B cell (primary cell): Measurements from ENCODE around the gene CENPM. TPM values are rescaled to one million over a fixed set of nuclear protein-coding genes. Genes with fewer than 3 reads are reported as not detected.

Source experiments
- ATAC-seq: fragments of 200-7000 bp; cut with Tn5 transposase; one replicate; pipeline ENCODE4 v1.10.0; 2021; ENCODE audit warnings: low read depth, mild to moderate bottlenecking, moderate number of reproducible peaks, moderate library complexity
- CTCF ChIA-PET: fragments of 350-600 bp; sonication (Branson Sonifier 250); formaldehyde crosslinking; loops from one replicate; lab custom pipeline; 2021; ENCODE audit warnings: antibody characterized with exemption, inconsistent platforms; lab: Charles Lee
- POLR2A ChIA-PET: fragments of 350-600 bp; sonication (Branson Sonifier 250); formaldehyde crosslinking; loops from one replicate; lab custom pipeline; 2021; ENCODE audit warnings: antibody characterized with exemption; lab: Charles Lee
- DNase-seq: peaks from one replicate; pipeline ENCODE4 v3.0.0; 2013
- H2AFZ ChIP-seq: 2 replicates; pipeline ENCODE4 v1.6.1; 2012; ENCODE audit warnings: mild to moderate bottlenecking, low read depth, low read length; ENCODE audit not compliant: insufficient read depth, poor library complexity, severe bottlenecking
- H3K27ac ChIP-seq, 2 donors: 1 replicate in 1 of 2; 2 replicates in 1 of 2; pipeline ENCODE4 v1.5.1; 2012 to 2013; ENCODE audit warnings: low read length in 2 of 2, mild to moderate bottlenecking in 2 of 2, moderate library complexity in 1 of 2
- H3K27me3 ChIP-seq, 4 experiments: fragments of 200-600 bp in 1 of 4; sonication (generic) in 1 of 4; replicated peaks in 1 of 4; 1 replicate in 2 of 4; 2 replicates in 2 of 4; pipeline versions ENCODE4 v1.6.1 to v1.7.0; 2013 to 2016; ENCODE audit warnings: low read length in 3 of 4, mild to moderate bottlenecking in 2 of 4, mixed read lengths in 1 of 4, moderate library complexity in 1 of 4; ENCODE audit not compliant: insufficient read depth in 4 of 4, control insufficient read depth in 3 of 4; ENCODE audit errors: control extremely low read depth in 1 of 4
- H3K36me3 ChIP-seq, 2 experiments: replicated peaks in 1 of 2; 1 replicate in 1 of 2; 2 replicates in 1 of 2; pipeline versions ENCODE4 v1.6.1 to v1.7.1; 2013; ENCODE audit warnings: low read length in 1 of 2; ENCODE audit not compliant: insufficient read depth in 2 of 2, control insufficient read depth in 1 of 2; ENCODE audit errors: control extremely low read depth in 1 of 2, extremely low read depth in 1 of 2
- H3K4me1 ChIP-seq, 2 donors: fragments of 200-600 bp in 1 of 2; sonication (generic) in 1 of 2; 1 replicate in 1 of 2; 2 replicates in 1 of 2; pipeline versions ENCODE4 v1.5.1 to v1.6.1; 2013 to 2017; ENCODE audit warnings: low read length in 2 of 2; ENCODE audit not compliant: control insufficient read depth in 2 of 2, insufficient read depth in 2 of 2
- H3K4me2 ChIP-seq: replicated peaks from 2 replicates; pipeline ENCODE3; 2012; ENCODE audit warnings: mild to moderate bottlenecking, low read depth, low read length; ENCODE audit not compliant: poor library complexity, severe bottlenecking
- H3K4me3 ChIP-seq, 5 experiments: fragments of 200-600 bp in 1 of 5; sonication (generic) in 1 of 5; 1 replicate in 3 of 5; 2 replicates in 2 of 5; pipeline versions ENCODE4 v1.5.1 to v1.7.0; 2011 to 2016; ENCODE audit warnings: low read length in 4 of 5, mild to moderate bottlenecking in 4 of 5, low read depth in 2 of 5, control low read depth in 1 of 5, moderate library complexity in 1 of 5; ENCODE audit not compliant: insufficient read depth in 1 of 5; ENCODE audit errors: control extremely low read depth in 1 of 5, extremely low read depth in 1 of 5
- H3K79me2 ChIP-seq: fragments of 200-600 bp; sonication (generic); one replicate; pipeline ENCODE4 v1.6.0; 2016; ENCODE audit warnings: low read length; ENCODE audit not compliant: control insufficient read depth, insufficient read depth
- H3K9ac ChIP-seq: fragments of 200-600 bp; sonication (generic); 2 replicates; pipeline ENCODE4 v1.6.1; 2017; ENCODE audit warnings: mild to moderate bottlenecking, low read length, moderate library complexity
- H3K9me3 ChIP-seq, 3 donors: one replicate each; pipeline versions ENCODE4 v1.6.1 to v1.7.1; 2013; ENCODE audit warnings: low read length in 2 of 3; ENCODE audit not compliant: control insufficient read depth in 2 of 3, insufficient read depth in 1 of 3; ENCODE audit errors: control extremely low read depth in 1 of 3
- H4K20me1 ChIP-seq: 2 replicates; pipeline ENCODE4 v1.6.0; 2012; ENCODE audit warnings: mild to moderate bottlenecking, low read length; ENCODE audit not compliant: insufficient read depth, control insufficient read depth, poor library complexity, severe bottlenecking
- H3K27ac Mint-ChIP-seq: one replicate; pipeline ENCODE4 v1.8.0; 2021; ENCODE audit warnings: mixed read lengths
- H3K27me3 Mint-ChIP-seq: one replicate; pipeline ENCODE4 v1.8.0; 2021; ENCODE audit warnings: mixed read lengths
- H3K4me1 Mint-ChIP-seq: one replicate; pipeline ENCODE4 v1.8.0; 2021; ENCODE audit warnings: mixed read lengths
- H3K4me3 Mint-ChIP-seq: one replicate; pipeline ENCODE4 v1.8.0; 2021; ENCODE audit warnings: mixed read lengths
- H3K9me3 Mint-ChIP-seq: one replicate; pipeline ENCODE4 v1.8.0; 2022; ENCODE audit warnings: mixed read lengths; ENCODE audit not compliant: insufficient read depth
- CTCF ChIP-seq: fragments of 200-600 bp; IDR thresholded peaks from one replicate; pipeline ENCODE4 v1.8.0; 2022; ENCODE audit warnings: antibody characterized with exemption, mild to moderate bottlenecking
- EZH2 ChIP-seq: IDR thresholded peaks from 2 replicates; pipeline ENCODE4 v1.6.1; 2012; ENCODE audit warnings: borderline replicate concordance, low read depth, mild to moderate bottlenecking, moderate library complexity, low read length; ENCODE audit not compliant: insufficient read depth, poor library complexity, severe bottlenecking
- WGBS: methylation state at CpG from one replicate; pipeline ENCODE4 v1.1.5; 2013; ENCODE audit warnings: missing lambda C conversion rate; ENCODE audit not compliant: insufficient coverage; 5-methylcytosine and 5-hydroxymethylcytosine counted together
- intact Hi-C: fragments of 100-400 bp; cut with micrococcal nuclease; formaldehyde crosslinking; loops from one replicate; pipeline ENCODE4 v1.10.0; 2022
- polyA plus RNA-seq: library from polyadenylated mRNA; depleted of rRNA; stranded (reverse); fragments of >200 nt; gene quantifications from 2 replicates; pipeline ENCODE4 v1.2.3, GENCODE V29; 2012
- total RNA-seq, 2 donors: library from RNA; stranded (reverse); fragments of 120-200 nt in 1 of 2; gene quantifications; 1 replicate in 1 of 2; 2 replicates in 1 of 2; pipeline versions ENCODE4 v1.2.3 to v1.2.4, GENCODE V29; 2013 to 2022

The CENPM gene
- total and polyA plus RNA-seq, 2 donors (not counting 1 experiment from before 2014, with no cell fraction given) = 30.7 to 43.8 TPM

GRCh38 chr22:41931701-41932269 lies 15.2 kb downstream of the CENPM start:
- H3K27ac Mint-ChIP-seq = peak overlapping the region; percentile 99
- H4K20me1 ChIP-seq = no peaks in the 10 kb centered on the region
- peaks cover 17% of the 10 kb centered on the region for H3K79me2 ChIP-seq
- H3K4me3 Mint-ChIP-seq = peak overlapping the region; percentile 70
- no peaks in the 10 kb centered on the region for H3K9me3 Mint-ChIP-seq
- no peak overlapping the region for H2AFZ ChIP-seq
- ChIA-PET CTCF (interaction anchor here (0.8 to 17.9 kb wide), 3 partner anchors 6 to 235 kb away, joined by 3 to 499 read pairs (median 3); no protein-coding TSS in a partner anchor), POLR2A (interaction anchor here (0.6 to 14.7 kb wide), 6 partner anchors 9 to 486 kb away, joined by 3 to 960 read pairs (median 4); partner anchors contain the start of genes SHISA8 and TNFRSF13C)
- intact Hi-C loops = loop anchor here (1.0 kb wide), 1 partner anchor 9 kb away; no protein-coding TSS in a partner anchor
- ATAC-seq (peak; percentile 39), DNase-seq (peak; percentile 91)
- WGBS = 16% methylated on average over 10 of the region's 10 CpGs
- no peaks in the 10 kb centered on the region for H3K27me3 ChIP-seq
- peak overlapping the region; percentile 61 for H3K4me2 ChIP-seq
- no peak overlapping the region for H3K9ac ChIP-seq
- H3K4me1 Mint-ChIP-seq = peaks cover 82% of the 10 kb centered on the region
- no peak overlapping the region for H3K4me3 ChIP-seq
- H3K36me3 ChIP-seq = no peaks in the 10 kb centered on the region
- TF ChIP-seq EZH2 (no peak), CTCF (no peak)
- no peaks in the 10 kb centered on the region for H3K27me3 Mint-ChIP-seq
- H3K9me3 ChIP-seq = peaks cover 0 to 4% (median 0%) of the 10 kb centered on the region in 3 donors
- peaks cover 94 to 100% of the 10 kb centered on the region in 2 donors for H3K4me1 ChIP-seq
- peak overlapping the region; percentile 99 for H3K27ac ChIP-seq

GRCh38 chr22:41929418-41929810 lies 17.5 kb downstream of the CENPM start:
- POLR2A ChIA-PET = interaction anchor here (0.6 to 16.8 kb wide), 6 partner anchors 5 to 97 kb away, joined by 5 to 960 read pairs (median 8); partner anchors contain the start of genes SHISA8, SREBF2, TNFRSF13C and WBP2NL
- TF ChIP-seq EZH2 (no peak), CTCF (no peak)
- Histone ChIP-seq H3K27me3 (no peaks in the 10 kb centered on the region), H2AFZ (no peak overlapping the region), H3K9me3 (peaks cover 0 to 4% (median 0%) of the 10 kb centered on the region in 3 donors), H3K27ac (peak overlapping the region; percentile 94 to 95), H3K79me2 (peaks cover 35% of the 10 kb centered on the region), H4K20me1 (peaks cover 11% of the 10 kb centered on the region), H3K4me3 (no peak overlapping the region), H3K4me1 (peaks cover 76 to 88% of the 10 kb centered on the region in 2 donors), H3K4me2 (peak overlapping the region; percentile 93), H3K9ac (no peak overlapping the region), H3K36me3 (peaks cover 0 to 12% of the 10 kb centered on the region in 2 experiments)
- 61% methylated on average over 6 of the region's 8 CpGs for WGBS
- intact Hi-C loops = no loop called here
- no peaks in the 10 kb centered on the region for H3K9me3 Mint-ChIP-seq
- H3K27ac Mint-ChIP-seq = peak overlapping the region; percentile 98
- ATAC-seq = no peak
- H3K27me3 Mint-ChIP-seq = no peaks in the 10 kb centered on the region
- peak; percentile 56 for DNase-seq
- H3K4me1 Mint-ChIP-seq = peaks cover 66% of the 10 kb centered on the region
- peak overlapping the region; percentile 83 for H3K4me3 Mint-ChIP-seq
- CTCF ChIA-PET = interaction anchor here (0.8 to 17.9 kb wide), 2 partner anchors 8 to 17 kb away, joined by 3 to 499 read pairs; no protein-coding TSS in a partner anchor
